GM19043 (cell line): ENCODE results near the gene NECTIN4.

ENCODE experiments used
- ATAC-seq: cut with Tn5 transposase; IDR thresholded peaks from one replicate; pipeline ENCODE4 v1.9.1; 2021; ENCODE audit warnings: low read depth; ENCODE audit not compliant: unreplicated experiment

Gene NECTIN4

GRCh38 chr1:161113915-161114314, 24.6 kb upstream of the NECTIN4 start:
- ATAC-seq: no peak

DNA sequence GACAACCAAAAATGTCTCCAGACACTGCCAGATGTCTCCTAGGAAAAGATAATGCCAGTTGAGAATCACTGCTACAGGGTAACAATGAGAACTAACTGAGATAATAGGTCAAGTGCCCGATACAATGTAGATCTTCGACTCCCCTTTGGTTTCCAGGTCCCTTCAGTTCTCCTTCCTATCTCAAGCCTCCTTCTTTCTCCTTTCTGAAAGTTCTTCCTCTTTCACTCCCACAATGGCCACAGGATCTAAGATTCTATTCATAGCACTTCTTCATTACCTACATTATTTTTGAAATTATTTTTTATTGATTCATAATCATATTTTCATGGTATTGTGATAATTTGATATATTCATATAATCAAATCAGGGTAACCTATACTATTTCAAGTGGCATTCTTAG, 22.2 kb upstream of the NECTIN4 start:
- ATAC-seq: no peak

DNA sequence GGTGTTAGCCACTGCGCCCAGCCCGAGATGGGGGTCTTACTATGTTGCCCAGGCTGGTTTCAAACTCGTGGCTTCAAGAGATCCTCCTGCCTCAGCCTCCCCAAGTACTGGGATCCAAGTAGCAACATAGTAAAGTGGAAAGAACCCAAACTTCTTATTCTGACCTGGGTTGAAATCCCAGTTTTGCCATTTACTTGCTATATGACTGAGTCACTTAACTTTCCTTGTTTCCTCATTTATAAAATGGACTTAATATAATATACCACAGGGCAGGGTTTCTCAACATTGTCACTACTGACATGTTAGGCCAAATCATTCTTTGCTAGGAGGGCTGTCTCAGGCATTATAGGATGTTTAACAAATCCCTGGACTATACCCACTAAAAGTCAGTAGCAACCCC, 21.8 kb upstream of the NECTIN4 start:
- ATAC-seq: no peak

DNA sequence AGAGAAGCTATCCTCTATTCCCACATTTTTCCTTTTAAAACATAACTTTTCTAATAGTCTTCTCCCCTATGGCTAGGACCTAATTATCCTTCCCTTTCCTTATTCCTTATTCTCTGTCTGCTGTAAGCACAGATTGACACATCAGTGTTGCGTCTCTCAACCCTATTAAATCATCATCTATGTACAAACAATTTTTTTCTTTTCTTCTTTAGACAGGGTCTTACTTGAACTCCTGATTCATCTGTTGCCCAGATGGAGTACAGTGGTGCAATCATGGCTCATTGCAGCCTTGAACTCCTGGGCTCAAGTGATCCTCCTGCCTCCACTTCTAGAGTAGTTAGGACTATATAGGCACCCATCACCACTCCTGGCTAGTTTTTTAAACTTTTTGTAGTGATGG, 17.1 kb upstream of the NECTIN4 start:
- ATAC-seq: no peak

DNA sequence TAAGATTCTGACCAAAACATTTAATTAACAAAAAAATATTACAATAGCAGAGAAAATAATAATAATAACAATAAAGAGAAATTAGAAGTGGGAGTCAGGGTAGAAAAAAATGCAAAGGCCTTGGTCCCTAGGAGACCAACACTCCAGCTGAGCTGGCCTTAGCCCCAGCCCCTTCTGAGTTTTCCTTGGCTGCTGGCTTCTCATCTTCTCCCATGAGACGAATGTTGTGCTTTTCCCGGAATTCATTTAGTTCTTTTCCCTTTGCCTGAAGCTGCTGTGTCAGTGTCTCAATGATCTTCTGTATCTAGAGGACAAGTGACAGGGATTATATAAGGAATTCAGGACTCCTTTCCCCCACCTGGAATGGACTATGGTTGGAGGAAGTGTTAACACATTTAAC, 11.2 kb upstream of the NECTIN4 start:
- no peak for ATAC-seq

DNA sequence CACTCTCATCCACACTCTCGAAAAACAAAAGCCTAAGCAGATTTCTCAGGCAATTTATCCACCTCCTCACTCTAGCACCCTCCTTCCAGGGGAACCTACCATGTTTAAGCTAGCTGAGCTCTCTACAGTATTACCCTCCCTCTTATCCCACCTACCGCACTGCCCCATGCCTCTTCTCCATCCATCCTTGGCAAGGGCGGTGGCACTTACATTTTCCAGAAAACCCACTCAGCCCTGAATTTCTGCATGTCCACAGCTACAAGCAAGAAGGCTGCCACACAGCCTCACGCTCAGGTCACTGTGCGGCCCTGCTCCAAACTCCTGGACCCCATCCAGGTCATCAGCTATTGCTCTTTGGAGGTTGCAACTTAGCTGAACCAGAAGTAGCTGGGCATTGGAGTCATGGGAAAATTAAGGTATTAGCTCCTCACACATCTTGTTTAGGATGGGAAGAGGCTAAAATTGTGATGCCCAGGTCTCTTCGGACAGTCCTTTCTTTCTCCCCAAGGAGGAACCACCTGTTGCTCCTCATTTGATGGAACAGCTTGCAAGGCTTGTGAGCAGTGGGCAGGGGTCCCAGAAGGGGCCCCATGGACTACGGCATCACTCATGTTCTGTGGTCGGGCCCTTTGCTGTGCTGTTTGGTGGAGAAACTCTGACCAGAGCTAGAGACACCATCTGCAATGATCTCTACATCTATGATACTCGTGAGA, 9.9 kb upstream of the NECTIN4 start:
- no peak for ATAC-seq

GRCh38 chr1:161098210-161099068, 9.1 kb upstream of the NECTIN4 start, which contains the start of gene KLHDC9:
Gene KLHDC9 (plus strand): TSS chr1:161098361. CDS start chr1:161098536, 175 bp downstream.
- ATAC-seq: peak; percentile 73

- no peak for ATAC-seq
These were observed 7.2 kb upstream of the NECTIN4 start for GRCh38 chr1:161096530-161096929.

DNA sequence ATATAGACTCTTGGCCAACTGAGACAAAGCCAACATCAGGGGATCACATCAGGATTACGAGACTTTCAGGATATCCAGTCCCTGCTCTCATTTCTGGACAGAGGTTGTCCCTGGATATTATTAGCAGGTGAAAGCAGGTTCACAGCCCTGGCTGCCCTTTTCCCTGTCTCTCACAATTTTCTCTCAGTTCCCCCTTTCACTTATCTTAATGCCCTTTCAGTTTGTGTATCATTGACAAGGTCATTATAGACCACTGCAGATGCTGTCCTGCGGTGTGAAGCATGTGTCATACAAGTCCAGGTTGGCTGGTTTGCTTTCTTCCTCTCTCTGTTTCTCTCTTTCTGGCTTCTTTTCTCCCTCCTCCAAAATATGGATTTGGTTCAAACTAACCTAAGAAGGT, 6.7 kb upstream of the NECTIN4 start:
- ATAC-seq: peak; percentile 45

- ATAC-seq: no peak
These were observed 5.9 kb upstream of the NECTIN4 start for GRCh38 chr1:161095230-161095629.

DNA sequence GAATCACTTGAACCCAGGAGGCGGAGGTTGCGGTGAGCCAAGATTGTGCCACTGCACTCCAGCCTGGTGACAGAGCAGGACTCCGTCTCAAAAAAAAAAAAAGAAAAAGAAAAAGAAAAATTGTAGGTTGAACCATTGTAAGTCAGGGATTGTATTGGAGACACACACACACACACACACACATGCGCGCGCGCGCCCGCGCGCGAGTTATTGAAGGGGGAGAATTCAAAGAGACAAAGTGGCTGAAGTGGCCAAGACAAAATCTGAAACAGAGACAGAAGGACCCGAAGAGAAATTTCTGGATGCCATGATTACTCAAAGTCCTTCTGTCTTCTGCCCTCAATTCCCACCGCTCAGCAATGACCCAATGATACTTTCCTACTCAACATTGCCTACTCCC, 5.1 kb upstream of the NECTIN4 start:
- ATAC-seq: no peak

- no peak for ATAC-seq
These were observed 3.3 kb upstream of the NECTIN4 start for GRCh38 chr1:161092621-161093028.

DNA sequence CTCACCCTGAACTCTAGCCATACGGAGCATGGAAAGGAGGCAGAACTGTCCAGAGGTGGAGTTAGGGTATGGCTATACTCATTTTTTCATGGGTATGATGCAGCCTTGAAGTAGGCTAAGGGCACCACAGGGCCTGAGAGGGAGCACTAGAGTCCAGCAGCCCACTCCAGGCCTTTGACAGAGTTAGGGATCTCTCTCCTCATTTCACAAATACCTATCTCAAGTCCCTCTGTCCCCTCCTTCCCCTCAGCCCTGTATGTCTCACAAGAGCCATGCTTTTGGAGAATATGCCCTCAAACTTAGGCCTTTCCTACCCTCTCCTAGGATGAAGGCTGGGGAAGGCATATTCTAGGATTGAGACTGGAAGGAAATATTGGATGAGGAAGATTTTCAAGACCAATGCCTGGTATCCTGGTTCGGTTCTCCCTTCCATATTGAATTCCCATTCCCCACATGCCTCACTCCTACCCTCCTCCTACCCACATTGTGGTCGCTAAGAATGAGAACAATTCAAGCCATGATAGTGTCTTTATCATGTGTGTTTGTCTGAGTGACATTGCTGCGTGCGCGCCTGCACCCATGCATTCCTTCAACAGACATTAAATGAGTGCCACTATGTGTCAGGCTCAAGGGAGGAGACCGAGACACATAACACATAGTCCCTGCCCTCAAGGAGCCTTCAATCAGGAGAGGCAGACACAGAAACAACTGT, 2.6 kb upstream of the NECTIN4 start:
- ATAC-seq: no peak

GRCh38 chr1:161091093-161091492, 1.7 kb upstream of the NECTIN4 start:
- no peak for ATAC-seq

DNA sequence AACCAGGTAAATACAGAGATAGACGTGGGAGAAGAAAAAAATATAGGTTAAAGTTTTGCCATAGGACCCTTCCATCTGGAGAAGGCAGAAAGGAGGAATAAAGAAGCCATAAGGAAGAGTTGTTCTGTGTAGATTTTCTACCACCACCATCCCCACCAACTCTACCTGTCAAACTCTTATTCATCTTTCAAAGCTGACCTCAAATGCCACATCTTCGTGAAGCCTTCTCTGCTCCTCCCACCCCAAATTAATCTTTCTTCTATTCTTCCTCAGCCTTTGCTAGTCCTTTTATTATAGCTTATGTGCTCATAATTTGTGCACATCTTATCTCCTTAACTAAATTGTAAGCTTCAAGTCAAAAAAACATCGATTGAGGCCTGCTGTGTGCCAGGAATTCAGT, 1.3 kb upstream of the NECTIN4 start:
- ATAC-seq: no peak

- no peak for ATAC-seq
These were observed 580 bp upstream of the NECTIN4 start for GRCh38 chr1:161089938-161090337.

DNA sequence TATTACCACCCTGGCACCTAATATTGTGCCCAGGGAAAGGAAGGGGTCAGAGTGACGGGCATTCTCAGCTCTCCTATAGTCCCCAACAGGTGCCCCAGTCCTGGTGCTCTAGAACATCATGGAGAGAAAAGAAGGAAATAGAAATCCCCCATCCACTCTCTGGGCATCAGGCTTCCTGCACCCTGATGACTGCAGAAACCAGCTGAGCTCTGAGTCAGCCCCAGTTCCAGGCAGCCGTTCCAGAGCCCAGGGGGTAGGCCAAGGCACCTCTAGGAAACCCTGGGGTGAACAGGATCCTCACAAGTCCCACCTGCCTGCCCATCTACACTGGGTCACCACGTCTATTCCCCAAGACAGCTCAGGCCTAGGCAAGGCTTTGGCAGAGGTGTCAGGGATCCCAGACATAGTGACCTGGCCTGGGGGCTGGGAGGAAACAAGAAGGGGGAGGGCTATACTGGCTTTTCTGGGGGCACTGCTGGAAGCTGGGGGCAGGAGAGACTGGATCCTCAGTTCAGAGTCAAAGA, 709 bp downstream of the NECTIN4 start:
- ATAC-seq: no peak

DNA sequence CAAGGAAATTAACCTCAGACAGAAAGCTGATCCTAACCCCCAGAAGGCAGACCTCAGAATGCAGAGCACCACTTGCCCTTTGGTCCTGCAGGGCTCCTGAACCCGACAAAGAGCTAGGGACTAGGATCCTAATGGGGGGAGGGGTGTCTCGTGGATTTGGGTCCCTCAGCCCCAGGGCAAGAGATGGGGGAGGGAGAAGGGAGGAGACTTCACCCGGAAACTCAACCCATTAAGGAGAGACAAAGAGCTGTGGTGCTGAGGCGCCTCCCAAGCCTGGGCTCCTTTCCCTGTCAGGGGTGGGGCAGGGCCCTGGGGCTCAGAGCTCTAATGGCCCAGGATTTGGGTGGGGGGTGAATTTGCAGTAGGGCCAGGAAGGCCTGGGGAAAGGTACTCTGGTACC, 2.9 kb downstream of the NECTIN4 start:
- ATAC-seq: no peak

- no peak for ATAC-seq
These were observed 4.2 kb downstream of the NECTIN4 start for GRCh38 chr1:161085165-161085564.

- ATAC-seq: no peak
These were observed 4.8 kb downstream of the NECTIN4 start for GRCh38 chr1:161084597-161084988.
